Suprapubic skin (tissue), 3 donors: Measurements from ENCODE around the gene HSPA8.

Experiments
- CTCF ChIP-seq, 2 donors: fragments of 200-600 bp in 1 of 2; fragments of 450-650 bp in 1 of 2; sonication (generic) in 1 of 2; IDR thresholded peaks; one replicate each; pipeline ENCODE4 v1.5.1; 2016 to 2019; ENCODE audit warnings: antibody characterized with exemption in 2 of 2, mild to moderate bottlenecking in 1 of 2, moderate library complexity in 1 of 2
- POLR2A ChIP-seq, 2 donors: fragments of 450-650 bp; IDR thresholded peaks; one replicate each; pipeline ENCODE4 v1.6.1; 2017; ENCODE audit warnings: antibody characterized with exemption in 2 of 2, mild to moderate bottlenecking in 2 of 2, moderate library complexity in 2 of 2

- no peak for TF ChIP-seq CTCF (IDR thresholded peaks at IDR 0.05)
- no peak for TF ChIP-seq POLR2A (IDR thresholded peaks at IDR 0.05)
Measured at GRCh38 chr11:123052901-123053721, 8.8 kb downstream of the HSPA8 start.
